GM21390 (cell line): ENCODE measurements around the gene LBHD2.
"Not testable (repeated sequence)": the region's sequence is repeated elsewhere in the genome, so short reads cannot be mapped to it uniquely, and the experiment has no call there.

Experiments used
- ATAC-seq: cut with Tn5 transposase; IDR thresholded peaks from one replicate; pipeline ENCODE4 v1.9.1; 2021; ENCODE audit not compliant: unreplicated experiment

LBHD2 gene

GRCh38 chr14:103118018-103118662, 34.1 kb downstream of the LBHD2 start:
- no peak for ATAC-seq

GRCh38 chr14:103118663-103119404, 34.8 kb downstream of the LBHD2 start:
- ATAC-seq, result no peak

DNA sequence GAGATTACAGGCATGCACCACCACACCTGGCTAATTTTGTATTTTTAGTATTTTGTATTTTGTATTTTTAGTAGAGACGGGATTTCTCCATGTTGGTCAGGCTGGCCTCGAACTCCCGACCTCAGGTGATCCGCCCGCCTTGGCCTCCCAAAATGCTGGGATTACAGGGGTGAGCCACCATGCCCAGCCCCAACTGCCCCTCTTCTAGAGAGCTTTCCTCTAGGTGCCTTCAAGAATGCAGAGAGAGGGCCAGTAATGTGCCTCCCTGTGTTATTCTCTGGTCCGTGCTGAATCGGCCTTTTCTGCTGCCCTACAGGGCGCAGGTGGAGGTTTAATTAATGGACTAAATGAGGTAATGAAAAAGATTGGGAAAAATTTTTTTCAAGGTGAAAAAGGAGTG, 35.5 kb downstream of the LBHD2 start:
- not testable (repeated sequence) for ATAC-seq

GRCh38 chr14:103121121-103121845, 37.3 kb downstream of the LBHD2 start:
- ATAC-seq, result no peak

GRCh38 chr14:103121846-103122584, 38.0 kb downstream of the LBHD2 start:
- ATAC-seq, result no peak

DNA sequence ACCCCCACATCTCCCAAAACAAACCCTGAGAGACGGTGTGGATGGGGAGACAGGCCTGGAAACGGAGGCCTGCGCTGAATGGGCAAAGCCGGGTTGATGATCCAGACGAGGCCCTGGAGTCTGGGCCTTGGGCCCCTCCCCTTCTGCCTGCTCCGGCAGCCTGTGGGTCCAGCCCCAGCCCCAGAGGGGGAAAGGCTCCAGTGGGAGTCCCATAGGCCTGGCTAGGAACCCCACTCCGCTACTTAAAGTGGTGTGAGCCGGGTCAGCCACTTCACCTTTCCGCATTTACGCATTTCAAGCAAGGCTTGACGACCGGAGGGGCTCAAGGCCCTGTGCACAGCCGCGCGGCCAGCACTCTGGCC, 38.6 kb downstream of the LBHD2 start:
- no peak for ATAC-seq

GRCh38 chr14:103122947-103123633, 39.1 kb downstream of the LBHD2 start, which contains the start of gene TNFAIP2:
TNFAIP2 (plus strand) TSS chr14:103123461; CDS start chr14:103126458, 2,997 bp downstream.
- no peak for ATAC-seq

DNA sequence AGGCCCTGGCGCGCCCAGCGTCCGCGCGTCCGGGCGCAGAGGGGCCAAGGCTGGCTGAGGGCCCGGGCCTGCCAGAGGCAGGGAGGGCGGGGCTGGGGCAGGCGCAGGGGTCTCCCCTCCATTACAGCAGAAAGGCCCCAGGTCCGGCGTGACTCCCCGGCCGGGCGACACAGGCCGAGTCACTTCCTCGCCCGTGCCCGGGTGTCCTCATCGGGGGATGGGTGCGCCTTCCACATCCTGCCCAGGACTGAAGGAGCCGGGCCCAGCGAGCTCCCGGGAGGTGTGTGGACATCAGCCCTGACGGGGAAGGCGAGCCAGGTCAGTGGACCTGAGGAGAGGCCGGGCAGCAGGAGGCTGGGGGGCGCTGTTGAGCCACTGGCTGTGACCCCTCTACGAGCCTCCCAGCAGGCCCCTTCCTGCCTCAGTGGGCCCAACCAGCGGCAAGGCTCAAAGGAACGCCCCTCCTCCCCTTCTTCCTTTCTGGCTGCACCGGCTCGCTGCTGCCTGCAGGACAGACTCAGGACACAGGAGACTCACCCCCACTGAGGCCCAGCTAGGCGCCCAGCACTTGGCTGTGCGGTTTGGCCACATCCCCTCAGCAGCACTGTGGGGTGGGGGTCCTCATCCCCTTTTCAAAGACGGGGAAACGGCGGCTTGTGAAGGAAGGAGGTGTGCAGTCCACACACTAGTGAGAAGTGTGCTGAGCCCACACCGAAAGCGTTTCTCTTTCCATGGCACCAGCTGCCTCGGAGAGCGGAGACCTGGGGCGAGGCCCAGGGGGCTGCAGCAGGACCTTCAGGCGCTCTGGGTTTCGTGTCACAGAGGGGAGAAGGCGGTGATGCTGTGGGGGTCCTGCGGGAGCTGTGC, 39.9 kb downstream of the LBHD2 start:
- no peak for ATAC-seq

- ATAC-seq, result no peak
These were observed 40.5 kb downstream of the LBHD2 start for GRCh38 chr14:103124501-103125001.

GRCh38 chr14:103125098-103126070, 41.4 kb downstream of the LBHD2 start:
- no peak for ATAC-seq

DNA sequence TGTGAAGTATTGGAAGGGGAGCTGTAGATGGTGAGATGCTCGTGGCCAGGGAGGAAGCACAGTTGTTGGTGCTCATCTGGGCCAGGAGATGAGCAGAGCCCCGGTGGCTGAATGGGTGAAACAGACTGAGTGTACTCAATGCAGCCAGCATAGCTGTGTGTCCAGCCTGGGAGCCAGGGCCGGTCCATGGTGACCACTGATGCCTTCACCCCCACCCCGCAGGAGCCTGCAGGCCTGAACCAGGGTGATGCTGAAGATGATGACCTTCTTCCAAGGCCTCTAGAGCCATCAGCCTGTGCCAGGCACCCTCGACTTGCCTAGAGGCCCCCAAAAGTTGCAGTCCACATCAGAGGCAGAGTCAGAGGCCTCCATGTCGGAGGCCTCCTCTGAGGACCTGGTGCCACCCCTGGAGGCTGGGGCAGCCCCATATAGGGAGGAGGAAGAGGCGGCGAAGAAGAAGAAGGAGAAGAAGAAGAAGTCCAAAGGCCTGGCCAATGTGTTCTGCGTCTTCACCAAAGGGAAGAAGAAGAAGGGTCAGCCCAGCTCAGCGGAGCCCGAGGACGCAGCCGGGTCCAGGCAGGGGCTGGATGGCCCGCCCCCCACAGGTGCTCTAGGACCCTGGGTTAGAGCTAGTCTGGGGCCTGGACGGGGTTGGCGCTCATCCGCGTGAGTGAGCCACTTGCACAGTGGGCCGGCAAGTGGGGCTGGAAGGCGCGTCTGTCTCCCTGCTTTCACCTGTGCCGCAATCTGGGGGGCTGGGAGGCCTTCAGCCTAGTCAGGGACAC, 42.3 kb downstream of the LBHD2 start:
- ATAC-seq, result no peak

- ATAC-seq, result no peak
These were observed 42.9 kb downstream of the LBHD2 start for GRCh38 chr14:103126873-103127304.

GRCh38 chr14:103127356-103127755, 43.3 kb downstream of the LBHD2 start:
- no peak for ATAC-seq

DNA sequence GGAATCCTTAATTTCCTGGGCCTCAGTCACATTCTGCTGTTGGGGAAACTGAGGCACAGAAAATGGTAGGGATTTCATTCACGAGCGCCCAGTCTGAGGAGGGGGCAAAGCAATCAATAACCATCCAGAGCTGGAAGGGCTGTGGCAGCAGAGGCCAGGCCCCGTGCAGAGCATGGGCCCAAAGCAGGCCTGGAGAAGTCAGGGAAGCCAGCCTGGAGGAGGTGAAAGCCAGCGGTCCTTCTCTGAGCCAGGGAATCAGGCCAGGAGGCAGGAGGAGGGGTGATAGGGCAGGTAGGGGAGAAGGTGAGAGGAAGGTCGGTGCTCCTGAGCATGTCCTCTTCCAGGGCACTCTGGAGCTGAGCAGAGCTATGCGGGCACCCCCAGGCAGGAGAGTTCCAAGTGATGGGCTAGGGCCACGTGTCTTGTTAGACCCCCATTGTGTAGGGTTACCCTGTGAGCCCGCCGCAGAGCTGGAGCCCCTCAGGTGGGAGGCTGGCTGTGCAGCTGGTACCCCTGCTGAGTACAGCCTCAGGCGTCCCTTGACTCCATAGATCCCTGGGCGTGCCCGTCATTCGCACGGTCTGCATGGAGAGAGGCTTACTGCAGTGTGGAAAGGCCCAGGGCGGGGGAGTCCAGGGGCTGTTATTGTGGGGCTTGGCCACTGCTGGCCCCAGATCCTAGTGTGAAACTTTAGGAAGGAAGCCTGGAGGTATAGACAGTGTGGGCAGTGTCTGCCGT, 44.0 kb downstream of the LBHD2 start:
- ATAC-seq, result no peak

DNA sequence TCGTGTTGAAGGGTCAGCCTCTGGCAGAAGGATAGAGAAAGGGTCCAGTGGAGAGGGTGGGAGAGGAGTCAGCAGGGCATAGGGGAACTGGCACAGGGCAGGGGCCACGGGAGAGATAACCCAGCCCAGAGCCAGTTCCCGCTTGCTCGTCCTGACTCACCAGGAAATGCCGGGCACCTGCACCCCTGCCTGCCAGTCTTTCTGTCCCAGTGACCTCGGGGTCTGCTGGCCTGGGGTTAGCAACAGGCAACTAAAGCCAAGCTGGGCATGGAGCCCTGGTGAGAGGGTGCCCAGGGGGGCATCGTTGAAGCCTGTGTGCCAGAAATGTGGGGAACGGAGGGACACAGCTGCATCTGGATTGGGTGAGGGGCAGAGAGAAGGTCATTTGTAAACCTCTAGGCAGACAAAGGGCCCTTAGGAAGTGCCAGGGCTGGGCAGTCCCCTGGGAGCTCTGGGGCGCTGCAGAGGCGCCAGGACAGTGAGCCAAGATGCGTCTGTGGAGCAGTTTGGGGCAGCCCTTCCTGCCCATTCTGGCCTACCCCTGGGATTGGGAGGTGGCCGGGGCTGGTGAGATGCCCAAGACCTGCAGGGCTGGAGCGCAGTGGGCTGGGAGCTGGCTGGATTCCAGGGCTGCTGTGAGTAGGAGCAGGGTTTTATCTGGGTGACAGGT, 44.8 kb downstream of the LBHD2 start:
- no peak for ATAC-seq

- ATAC-seq, result no peak
These were observed 45.4 kb downstream of the LBHD2 start for GRCh38 chr14:103129301-103130016.
